Measurements from ENCODE around the gene S100Z. TPM values are rescaled to one million over a fixed set of nuclear protein-coding genes. Genes with fewer than 3 reads are reported as not detected.

S100Z gene
- total and polyA plus RNA-seq, 2 of the 8 experiments (the other 6 are each of a cell fraction or from before 2014, with no cell fraction given): 0.30 TPM; not detected in 1

GRCh38 chr5:76811214-76811613 lies 38.6 kb upstream of the S100Z start (continued):
- TF ChIP-seq CHD7 (IDR thresholded peaks at IDR 0.05; ENCODE audit: insufficient replicate concordance, low read length) (no peak), CBX5 (IDR thresholded peaks at IDR 0.05; ENCODE audit: low read depth, low read length) (no peak), BRCA1 (IDR thresholded peaks at IDR 0.05; ENCODE audit: low read depth, low read length) (no peak), RXRA (IDR thresholded peaks at IDR 0.05; ENCODE audit: insufficient read depth, low read depth, low read length) (no peak), BACH1 (IDR thresholded peaks at IDR 0.05; ENCODE audit: low read length) (no peak), POU5F1 (IDR thresholded peaks at IDR 0.05; ENCODE audit: low read depth, low read length) (no peak), SP4 (IDR thresholded peaks at IDR 0.05; ENCODE audit: low read length) (no peak), EZH2 (IDR thresholded peaks at IDR 0.05; ENCODE audit: low read depth, low read length, severe bottlenecking) (no peak), GABPA (IDR thresholded peaks at IDR 0.05; ENCODE audit: borderline replicate concordance, insufficient read depth, low read length) (no peak)
